Astrocyte (in vitro differentiated cells and primary cell): ENCODE data around the gene AMER3. TPM values are rescaled to one million over a fixed set of nuclear protein-coding genes. Genes with fewer than 3 reads are reported as not detected.

Experiments
- DNase-seq: peaks from one replicate; pipeline ENCODE4 v3.0.0-alpha.2; 2010; ENCODE audit warnings: low read depth
- FAIRE-seq: peaks from 2 replicates; lab custom pipeline; 2011; peaks lifted over from hg19 to GRCh38; lab: Jason Lieb, UNC
- H2AFZ ChIP-seq: 2 replicates; pipeline ENCODE4 v1.6.0; 2012; ENCODE audit warnings: low read depth, low read length, inconsistent platforms
- H3K27ac ChIP-seq: 2 replicates; pipeline ENCODE4 v1.5.1; 2011; ENCODE audit warnings: low read depth, low read length, inconsistent platforms
- H3K27me3 ChIP-seq: 2 replicates; pipeline ENCODE4 v1.6.0; 2011; ENCODE audit warnings: low read length, inconsistent platforms; ENCODE audit not compliant: insufficient read depth
- H3K36me3 ChIP-seq: 2 replicates; pipeline ENCODE4 v1.5.1; 2011; ENCODE audit warnings: low read length, inconsistent platforms; ENCODE audit not compliant: insufficient read depth
- H3K4me1 ChIP-seq: 2 replicates; pipeline ENCODE4 v1.5.1; 2011; ENCODE audit warnings: low read length, inconsistent platforms; ENCODE audit not compliant: insufficient read depth
- H3K4me2 ChIP-seq: 2 replicates; pipeline ENCODE4 v1.6.0; 2012; ENCODE audit warnings: low read length, inconsistent platforms
- H3K4me3 ChIP-seq: 2 replicates; pipeline ENCODE4 v1.5.1; 2011; ENCODE audit warnings: low read depth, mild to moderate bottlenecking, low read length, inconsistent platforms; ENCODE audit not compliant: insufficient read depth
- H3K79me2 ChIP-seq: 2 replicates; pipeline ENCODE4 v1.6.0; 2012; ENCODE audit warnings: mild to moderate bottlenecking, low read length, inconsistent platforms; ENCODE audit not compliant: insufficient read depth
- H3K9ac ChIP-seq: 2 replicates; pipeline ENCODE4 v1.6.0; 2012; ENCODE audit warnings: mild to moderate bottlenecking, low read length, inconsistent platforms
- H3K9me3 ChIP-seq: 2 replicates; pipeline ENCODE4 v1.5.1; 2012; ENCODE audit warnings: low read depth, mild to moderate bottlenecking, low read length, inconsistent platforms; ENCODE audit not compliant: insufficient read depth
- H4K20me1 ChIP-seq: 2 replicates; pipeline ENCODE4 v1.6.0; 2012; ENCODE audit warnings: low read length, inconsistent platforms; ENCODE audit not compliant: insufficient read depth
- H3K27ac Mint-ChIP-seq: one replicate; pipeline ENCODE4 v1.8.0; 2021; ENCODE audit warnings: mild to moderate bottlenecking, mixed read lengths; ENCODE audit not compliant: unreplicated experiment
- H3K27me3 Mint-ChIP-seq: one replicate; pipeline ENCODE4 v1.8.0; 2021; ENCODE audit warnings: low read depth, mixed read lengths; ENCODE audit not compliant: unreplicated experiment
- H3K36me3 Mint-ChIP-seq: one replicate; pipeline ENCODE4 v1.8.0; 2021; ENCODE audit warnings: low read depth, mixed read lengths; ENCODE audit not compliant: unreplicated experiment
- H3K4me1 Mint-ChIP-seq: one replicate; pipeline ENCODE4 v1.8.0; 2021; ENCODE audit warnings: low read depth, mixed read lengths; ENCODE audit not compliant: unreplicated experiment
- H3K4me3 Mint-ChIP-seq: one replicate; pipeline ENCODE4 v1.8.0; 2021; ENCODE audit warnings: mild to moderate bottlenecking, moderate library complexity, mixed read lengths; ENCODE audit not compliant: unreplicated experiment
- H3K9me3 Mint-ChIP-seq: one replicate; pipeline ENCODE4 v1.8.0; 2021; ENCODE audit warnings: mild to moderate bottlenecking, mixed read lengths; ENCODE audit not compliant: unreplicated experiment
- EZH2 ChIP-seq: IDR thresholded peaks from 2 replicates; pipeline ENCODE4 v1.6.1; 2012; ENCODE audit warnings: mild to moderate bottlenecking, low read length, inconsistent platforms; ENCODE audit not compliant: insufficient read depth
- total RNA-seq: library from RNA; stranded (reverse); gene quantifications from 2 replicates; pipeline ENCODE4 v1.2.1, GENCODE V29; 2021
- TF ChIP-seq, protein P1 (sequence below): IDR thresholded peaks from 2 replicates; pipeline ENCODE4 v1.5.1; 2011; ENCODE audit warnings: low read depth, mild to moderate bottlenecking, inconsistent platforms, low read length, moderate library complexity; ENCODE audit not compliant: insufficient read depth

The AMER3 gene
- total RNA-seq, 1 donor from 2014 or later: not detected

DNA sequence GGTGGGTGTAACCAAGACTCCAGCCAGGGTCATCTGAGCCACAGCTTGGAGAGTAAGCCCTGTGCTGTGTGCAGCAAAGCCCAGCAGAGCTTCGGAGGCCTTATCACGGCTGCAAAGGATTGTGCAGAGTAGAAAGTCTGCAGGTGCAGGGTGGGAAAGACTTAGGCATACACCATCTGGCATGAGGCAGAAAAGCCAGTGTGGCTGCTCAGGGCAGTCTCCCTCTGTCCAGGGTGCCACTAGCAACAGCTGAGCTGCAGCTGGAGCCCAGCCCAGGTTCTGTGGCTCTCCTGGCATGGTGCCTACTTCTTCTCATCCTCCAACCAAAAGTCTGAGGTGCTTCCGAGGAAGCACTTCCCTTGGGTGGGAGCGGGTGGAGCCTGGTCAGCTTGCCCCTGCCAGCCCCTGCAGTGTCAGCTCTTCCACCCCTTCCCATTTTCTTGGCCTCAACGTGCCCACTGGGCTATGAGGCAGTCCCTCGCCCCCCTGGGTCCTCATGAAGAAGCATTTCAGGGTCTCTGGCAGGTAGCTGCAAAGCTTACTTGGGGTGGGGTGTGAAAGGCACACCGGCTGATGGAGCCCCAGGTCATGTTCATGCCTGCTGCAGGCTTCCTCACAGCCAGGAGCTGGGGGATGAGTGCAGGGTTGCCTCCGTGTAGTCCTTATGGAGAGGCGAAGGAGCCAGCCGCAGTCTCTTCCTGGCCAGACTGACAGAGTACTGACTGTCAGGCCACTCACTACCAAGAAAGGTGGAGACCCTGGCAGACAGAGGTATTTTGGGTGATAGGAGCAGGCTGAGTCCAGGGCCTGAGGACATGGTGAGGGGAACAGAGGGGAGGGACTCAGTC lies 4.8 kb downstream of the AMER3 start:
- DNase-seq (no peak), FAIRE-seq (no peak)
- no peak overlapping the region for H2AFZ ChIP-seq
- H3K27me3 Mint-ChIP-seq: peaks cover 53% of the 10 kb centered on the region
- TF ChIP-seq, protein P1, sequence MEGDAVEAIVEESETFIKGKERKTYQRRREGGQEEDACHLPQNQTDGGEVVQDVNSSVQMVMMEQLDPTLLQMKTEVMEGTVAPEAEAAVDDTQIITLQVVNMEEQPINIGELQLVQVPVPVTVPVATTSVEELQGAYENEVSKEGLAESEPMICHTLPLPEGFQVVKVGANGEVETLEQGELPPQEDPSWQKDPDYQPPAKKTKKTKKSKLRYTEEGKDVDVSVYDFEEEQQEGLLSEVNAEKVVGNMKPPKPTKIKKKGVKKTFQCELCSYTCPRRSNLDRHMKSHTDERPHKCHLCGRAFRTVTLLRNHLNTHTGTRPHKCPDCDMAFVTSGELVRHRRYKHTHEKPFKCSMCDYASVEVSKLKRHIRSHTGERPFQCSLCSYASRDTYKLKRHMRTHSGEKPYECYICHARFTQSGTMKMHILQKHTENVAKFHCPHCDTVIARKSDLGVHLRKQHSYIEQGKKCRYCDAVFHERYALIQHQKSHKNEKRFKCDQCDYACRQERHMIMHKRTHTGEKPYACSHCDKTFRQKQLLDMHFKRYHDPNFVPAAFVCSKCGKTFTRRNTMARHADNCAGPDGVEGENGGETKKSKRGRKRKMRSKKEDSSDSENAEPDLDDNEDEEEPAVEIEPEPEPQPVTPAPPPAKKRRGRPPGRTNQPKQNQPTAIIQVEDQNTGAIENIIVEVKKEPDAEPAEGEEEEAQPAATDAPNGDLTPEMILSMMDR: no peak
- TF ChIP-seq EZH2: no peak
- no peaks in the 10 kb centered on the region for H3K36me3 ChIP-seq
- H3K4me1 ChIP-seq: no peaks in the 10 kb centered on the region
- no peaks in the 10 kb centered on the region for H4K20me1 ChIP-seq
- no peaks in the 10 kb centered on the region for H3K79me2 ChIP-seq
- no peak overlapping the region for H3K4me2 ChIP-seq
- no peak overlapping the region for H3K27ac Mint-ChIP-seq
- peaks cover 2% of the 10 kb centered on the region for H3K4me1 Mint-ChIP-seq
- H3K27ac ChIP-seq: no peak overlapping the region
- H3K36me3 Mint-ChIP-seq: no peaks in the 10 kb centered on the region
- H3K4me3 Mint-ChIP-seq: no peak overlapping the region
- H3K9me3 Mint-ChIP-seq: no peaks in the 10 kb centered on the region
- H3K27me3 ChIP-seq: peaks cover 14% of the 10 kb centered on the region
- H3K4me3 ChIP-seq: no peak overlapping the region
- H3K9ac ChIP-seq: no peak overlapping the region
- H3K9me3 ChIP-seq: no peaks in the 10 kb centered on the region

DNA sequence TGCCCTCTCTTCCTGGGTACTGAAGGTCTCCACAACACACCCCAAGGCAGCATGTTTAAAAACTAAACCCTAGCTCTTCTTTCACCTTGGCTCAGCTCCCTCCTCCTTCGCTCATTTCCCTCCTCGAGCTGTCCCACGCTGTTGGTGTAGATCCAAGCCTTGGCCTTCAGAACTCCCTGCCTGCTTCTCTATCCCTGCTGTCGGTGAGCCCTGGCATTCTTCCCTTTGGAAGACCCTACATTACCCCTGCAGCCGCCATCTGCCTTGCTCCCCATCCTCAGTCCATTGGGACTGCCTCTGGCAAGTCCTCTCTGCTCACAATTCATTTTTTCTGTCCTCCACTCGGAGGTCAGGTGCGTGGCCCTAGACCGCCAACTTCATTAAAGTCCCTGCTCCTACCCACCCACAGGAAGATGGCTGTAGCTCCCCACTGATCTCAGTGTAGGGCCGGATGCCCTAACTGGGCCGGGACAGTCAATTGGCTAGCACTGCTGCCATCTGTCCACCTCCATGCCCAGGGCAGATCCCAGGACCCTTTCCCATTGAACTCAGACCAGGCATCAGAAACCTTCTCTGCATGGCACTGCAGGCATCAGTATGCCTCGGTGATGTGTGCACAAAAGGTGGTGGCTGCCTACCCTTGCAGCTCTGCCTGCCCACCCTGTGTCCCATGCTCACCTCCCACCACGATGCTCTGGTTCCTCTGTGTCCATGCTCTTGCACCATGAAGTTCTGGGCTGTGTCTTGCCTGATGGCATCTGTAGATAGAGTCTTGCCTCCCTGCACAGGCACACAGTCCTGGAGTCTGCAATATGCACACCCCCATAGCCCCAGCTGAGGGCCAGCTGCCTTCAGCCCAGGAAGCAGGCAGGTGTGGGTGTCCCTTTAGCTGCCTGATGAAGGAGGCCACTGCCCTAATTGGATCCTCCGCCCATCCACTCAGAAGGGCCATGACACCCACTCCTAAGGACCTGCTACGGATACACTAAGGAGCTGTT lies 5.7 kb downstream of the AMER3 start:
- Histone ChIP-seq H3K27ac (no peak overlapping the region), H3K4me2 (no peak overlapping the region), H3K4me1 (no peaks in the 10 kb centered on the region), H3K9ac (no peak overlapping the region), H3K36me3 (no peaks in the 10 kb centered on the region), H2AFZ (no peak overlapping the region), H3K9me3 (no peaks in the 10 kb centered on the region), H4K20me1 (no peaks in the 10 kb centered on the region), H3K4me3 (no peak overlapping the region), H3K79me2 (no peaks in the 10 kb centered on the region), H3K27me3 (peaks cover 10% of the 10 kb centered on the region)
- DNase-seq: no peak
- no peaks in the 10 kb centered on the region for H3K36me3 Mint-ChIP-seq
- TF ChIP-seq, protein P1: no peak
- TF ChIP-seq EZH2: no peak
- H3K4me3 Mint-ChIP-seq: no peak overlapping the region
- H3K27ac Mint-ChIP-seq: no peak overlapping the region
- H3K27me3 Mint-ChIP-seq: peaks cover 48% of the 10 kb centered on the region
- H3K9me3 Mint-ChIP-seq: no peaks in the 10 kb centered on the region
- no peak for FAIRE-seq
- peaks cover 2% of the 10 kb centered on the region for H3K4me1 Mint-ChIP-seq
